Peyer's patch (tissue), 4 donors: ENCODE data around the gene ZIC5. TPM values are rescaled to one million over a fixed set of nuclear protein-coding genes. Genes with fewer than 3 reads are reported as not detected.

ENCODE experiments used
- DNase-seq, 3 donors: peaks; one replicate each; pipeline ENCODE4 v3.0.0-alpha.2; 2017 to 2019
- H3K27ac ChIP-seq, 4 donors: fragments of 200-600 bp; sonication (generic); one replicate each; pipeline ENCODE4 v1.5.1; 2016 to 2019
- H3K27me3 ChIP-seq, 2 donors: fragments of 200-600 bp; sonication (generic); one replicate each; pipeline ENCODE4 v1.5.1; 2019
- H3K36me3 ChIP-seq, 3 donors: fragments of 200-600 bp; sonication (generic); one replicate each; pipeline ENCODE4 v1.5.1; 2016 to 2019
- H3K4me1 ChIP-seq, 4 donors: fragments of 200-600 bp; sonication (generic); one replicate each; pipeline ENCODE4 v1.5.1; 2016 to 2019
- H3K4me3 ChIP-seq, 4 donors: fragments of 200-600 bp; sonication (generic); 1 replicate in 3 of 4; 2 replicates in 1 of 4; pipeline ENCODE4 v1.5.1; 2016 to 2019; ENCODE audit warnings: mild to moderate bottlenecking in 1 of 4
- H3K9me3 ChIP-seq, 4 donors: fragments of 200-600 bp; sonication (generic); one replicate each; pipeline ENCODE4 v1.5.1; 2016 to 2019; ENCODE audit warnings: mild to moderate bottlenecking in 1 of 4
- CTCF ChIP-seq, 6 experiments: fragments of 450-650 bp in 4 of 6; fragments of 200-600 bp in 2 of 6; sonication (generic) in 1 of 6; IDR thresholded peaks; one replicate each; pipeline ENCODE4 v1.5.1; 2017 to 2019; ENCODE audit warnings: antibody characterized with exemption in 6 of 6, mild to moderate bottlenecking in 3 of 6, moderate library complexity in 1 of 6
- POLR2A ChIP-seq, 2 donors: fragments of 450-650 bp; IDR thresholded peaks; one replicate each; pipeline ENCODE4 v1.5.1; 2017; ENCODE audit warnings: antibody characterized with exemption in 2 of 2, mild to moderate bottlenecking in 2 of 2, moderate library complexity in 2 of 2
- total RNA-seq, 4 donors: library from RNA; depleted of rRNA; stranded (reverse); fragments of >200 nt; gene quantifications; one replicate each; pipeline ENCODE4 v1.1.0, GENCODE V29; 2016

The ZIC5 gene
- total RNA-seq, 4 donors from 2014 or later, result not detected

- TF ChIP-seq POLR2A (IDR thresholded peaks at IDR 0.05), result no peak
- TF ChIP-seq CTCF (IDR thresholded peaks at IDR 0.05), result no peak
- DNase-seq, result no peak
- no peak overlapping the region for H3K4me3 ChIP-seq
- no peaks in the 10 kb centered on the region for H3K4me1 ChIP-seq
- H3K9me3 ChIP-seq, result no peaks in the 10 kb centered on the region
- H3K27me3 ChIP-seq, result no peaks in the 10 kb centered on the region
- H3K27ac ChIP-seq, result no peak overlapping the region
- no peaks in the 10 kb centered on the region for H3K36me3 ChIP-seq
These were observed 58.4 kb downstream of the ZIC5 start for GRCh38 chr13:99913167-99913566.

Other genes starting within 250 kb of the ZIC5 start
- gene ZIC2, start 10.0 kb upstream of the ZIC5 start, total RNA-seq, result not detected
- gene PCCA, start 117.3 kb upstream of the ZIC5 start, total RNA-seq, result 10 to 100 TPM; 46.9 to 66.0 (median 49.4) TPM